GM18858 (cell line): ENCODE data around the gene NR6A1.

Experiments
- ATAC-seq: cut with Tn5 transposase; IDR thresholded peaks from one replicate; pipeline ENCODE4 v1.9.1; 2021; ENCODE audit not compliant: unreplicated experiment

Gene NR6A1

DNA sequence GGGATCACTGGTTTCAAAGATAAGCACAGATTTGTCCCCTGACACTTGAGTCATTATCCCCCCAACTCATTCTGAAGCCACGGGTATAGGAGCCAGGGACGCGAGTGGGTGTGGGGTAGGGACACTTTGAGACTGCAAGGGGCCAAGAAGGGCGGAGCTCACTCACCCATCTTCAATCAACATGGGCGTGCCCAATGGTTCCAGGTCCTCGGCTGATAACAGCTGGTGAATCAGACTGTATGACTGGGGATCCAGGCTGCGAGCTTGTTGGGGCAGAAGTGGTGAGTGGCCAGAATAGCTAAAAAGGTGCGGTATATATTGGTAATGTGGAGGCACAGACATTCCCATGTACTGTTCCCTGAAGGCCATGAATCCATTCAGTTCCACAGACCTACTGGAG, 233.2 kb downstream of the NR6A1 start:
- ATAC-seq: no peak

DNA sequence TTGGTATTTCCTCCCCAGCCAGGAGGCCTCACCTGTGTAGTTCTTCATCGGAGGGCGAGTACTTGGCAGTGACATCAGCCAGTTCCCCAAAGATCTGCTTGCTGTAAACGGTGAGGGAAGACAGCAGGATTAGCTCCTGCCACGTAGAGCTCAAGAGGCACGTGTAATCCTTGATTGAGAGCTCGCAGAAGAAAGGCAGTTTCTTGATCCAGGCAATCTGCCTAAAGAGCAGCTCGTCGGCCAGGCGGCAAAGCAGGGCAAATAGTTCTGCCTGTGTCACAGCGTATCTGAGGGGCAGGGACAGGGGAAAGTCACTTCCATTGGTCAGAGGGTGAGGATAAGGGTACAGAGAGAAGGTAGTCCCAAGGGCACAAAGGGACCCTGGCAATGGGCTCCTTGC, 235.3 kb downstream of the NR6A1 start:
- no peak for ATAC-seq

DNA sequence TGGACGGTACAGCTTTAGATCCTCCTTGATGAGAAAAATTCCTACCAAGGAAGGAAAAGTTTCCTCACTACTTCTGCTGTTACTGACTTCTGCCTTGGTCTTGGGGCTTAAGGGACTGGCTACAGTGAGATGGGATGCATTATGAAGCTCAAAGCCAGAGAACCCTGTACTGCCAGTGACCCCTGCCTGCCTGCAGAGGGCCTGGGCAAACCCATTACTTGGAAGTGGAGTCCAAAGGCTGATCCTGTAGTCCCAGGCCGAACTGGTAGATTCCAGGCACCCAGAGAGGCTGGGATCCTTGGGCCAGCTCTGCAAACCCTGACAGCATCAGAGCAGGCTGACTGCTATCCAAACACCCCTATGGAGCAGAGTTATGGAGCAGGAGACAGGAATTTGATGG, 238.2 kb downstream of the NR6A1 start:
- no peak for ATAC-seq

DNA sequence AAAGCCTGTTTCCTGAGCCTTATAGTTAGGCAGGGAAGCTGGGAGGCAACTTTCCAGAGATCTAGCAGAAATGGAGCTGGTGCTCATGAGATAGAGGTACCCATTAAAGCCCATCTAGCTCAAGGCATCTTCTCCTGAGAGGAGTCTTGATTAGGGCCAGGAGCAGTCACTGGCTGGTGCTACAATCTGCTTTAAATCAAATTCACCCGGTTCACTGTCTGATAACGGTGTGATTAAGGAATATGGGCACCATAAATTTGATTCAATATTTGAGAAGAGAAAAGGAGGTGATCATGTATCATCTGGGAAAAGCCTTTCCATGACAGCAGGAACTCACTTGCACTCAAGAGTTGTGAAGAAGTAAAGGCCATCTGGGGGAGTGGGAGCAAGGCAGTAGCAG, 240.0 kb downstream of the NR6A1 start:
- no peak for ATAC-seq

DNA sequence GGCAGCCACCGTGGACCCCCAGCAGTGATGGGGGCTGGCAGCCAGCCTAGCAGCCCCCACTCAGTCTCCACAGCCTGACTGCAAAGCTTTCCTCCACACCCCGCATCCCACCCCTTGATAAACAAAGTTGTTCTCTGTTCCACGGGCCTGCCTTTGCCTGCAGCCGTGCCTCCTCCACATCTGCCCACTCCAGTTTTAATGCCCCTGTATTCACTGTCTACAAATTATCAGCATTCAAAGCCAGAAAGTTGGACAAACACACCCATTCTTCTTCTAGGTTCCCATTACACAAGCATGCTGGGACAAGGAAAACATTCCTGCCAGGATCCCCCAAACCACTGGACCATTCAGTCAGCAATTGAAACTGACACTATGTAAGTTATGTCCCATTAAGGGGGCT, 240.9 kb downstream of the NR6A1 start:
- no peak for ATAC-seq

DNA sequence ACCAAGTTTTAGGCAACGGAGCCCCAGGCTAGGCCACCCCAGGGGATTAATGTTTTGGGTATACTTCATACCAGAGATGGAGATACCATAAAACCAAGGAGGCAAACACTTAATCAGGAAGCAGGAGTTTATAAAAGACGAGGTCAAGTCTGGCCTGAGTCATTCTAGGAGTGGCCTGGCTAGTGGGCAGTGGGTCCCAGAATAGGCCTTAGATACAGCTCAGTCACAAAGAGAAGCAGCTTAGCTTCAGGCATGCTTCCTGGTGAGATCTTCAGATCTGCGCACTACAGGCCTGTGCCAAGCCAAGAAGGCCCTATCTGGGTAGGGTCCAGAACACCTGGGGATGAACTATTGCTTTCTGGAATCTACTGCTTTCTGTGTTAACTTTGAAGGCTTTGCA, 243.3 kb downstream of the NR6A1 start:
- ATAC-seq: no peak

DNA sequence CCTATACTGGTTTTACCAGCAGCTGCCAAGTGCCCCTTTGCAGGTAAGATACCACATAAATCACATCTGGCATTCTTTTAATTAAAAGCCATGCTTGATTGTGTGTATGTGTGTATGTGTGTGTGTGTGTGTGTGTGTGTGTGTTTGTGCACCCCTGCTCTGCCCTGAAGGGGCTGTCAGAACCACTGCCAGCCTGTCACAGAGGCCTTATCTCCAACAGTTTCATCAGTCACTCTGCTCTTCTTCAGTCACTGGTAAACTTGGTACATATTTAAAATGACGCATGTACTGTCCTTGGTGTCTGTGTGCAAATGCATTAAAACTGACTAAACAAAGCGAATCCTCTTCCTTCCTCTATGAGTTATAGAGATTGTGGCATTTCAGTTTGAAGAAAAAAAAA, 244.9 kb downstream of the NR6A1 start:
- ATAC-seq: no peak

DNA sequence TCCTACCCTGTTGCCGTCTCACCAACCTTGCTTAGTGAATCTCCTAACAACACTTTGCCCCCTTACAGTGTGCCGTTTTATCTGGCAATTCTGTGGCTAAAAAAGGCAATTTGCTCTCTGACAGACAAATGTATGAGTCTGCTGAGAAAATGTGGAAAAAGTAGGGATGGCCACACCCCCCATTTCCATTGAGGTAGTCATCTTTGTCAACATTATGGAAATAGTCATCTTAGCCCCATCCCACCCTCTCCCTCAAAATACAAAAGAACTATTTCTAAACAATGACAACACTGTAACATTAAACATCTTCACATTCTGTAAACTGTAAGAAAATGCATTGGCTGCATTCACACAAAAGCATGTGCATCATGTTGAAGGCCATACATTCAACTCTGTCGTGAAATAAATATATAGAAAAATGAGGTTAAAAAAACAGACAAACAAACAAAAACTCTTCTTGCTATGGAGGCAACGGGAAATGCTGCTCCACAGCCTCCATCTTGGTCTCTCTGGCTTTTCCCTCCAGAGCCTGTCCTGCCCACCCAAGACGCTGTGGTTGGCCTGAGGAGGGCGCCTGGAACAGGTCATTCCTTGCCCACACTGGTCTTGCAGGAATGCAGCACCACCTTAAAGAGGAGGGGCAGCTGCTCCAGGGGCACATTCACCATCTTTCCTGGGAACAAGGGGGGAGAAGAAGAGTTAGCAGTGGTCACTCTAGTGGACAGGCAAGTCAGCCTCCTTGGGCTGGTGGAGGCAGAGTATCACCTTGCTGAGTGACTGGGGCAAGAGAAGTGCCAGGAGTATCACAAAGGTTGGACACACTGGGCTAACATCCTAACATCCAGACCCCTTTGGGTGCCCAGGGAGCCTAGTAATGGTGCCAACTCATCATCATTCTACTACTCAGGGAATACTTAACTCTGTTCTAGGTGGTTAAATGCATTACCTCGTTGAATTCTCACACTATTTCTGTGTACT, 248.7 kb downstream of the NR6A1 start:
- ATAC-seq: no peak

DNA sequence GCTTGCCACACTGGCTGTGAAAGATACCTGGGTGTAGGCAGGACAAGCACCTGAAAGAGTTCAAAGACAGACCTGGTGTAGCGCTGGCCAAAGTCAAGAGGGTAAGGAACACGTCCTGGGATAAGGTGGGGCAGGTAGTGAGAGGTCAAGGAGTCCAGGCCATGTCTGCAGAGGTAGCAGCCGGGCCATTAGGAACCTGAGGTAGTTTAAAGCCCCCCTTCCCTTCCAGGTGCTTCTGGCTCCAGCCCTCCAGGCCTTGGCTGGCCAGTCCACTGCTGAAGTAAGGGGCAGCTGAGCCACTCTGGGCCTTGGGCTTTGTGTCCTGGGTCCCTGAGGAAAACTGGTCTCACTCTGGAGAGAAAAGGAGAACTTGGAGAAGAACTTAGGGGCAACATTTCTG, 250.0 kb downstream of the NR6A1 start:
- ATAC-seq: no peak

DNA sequence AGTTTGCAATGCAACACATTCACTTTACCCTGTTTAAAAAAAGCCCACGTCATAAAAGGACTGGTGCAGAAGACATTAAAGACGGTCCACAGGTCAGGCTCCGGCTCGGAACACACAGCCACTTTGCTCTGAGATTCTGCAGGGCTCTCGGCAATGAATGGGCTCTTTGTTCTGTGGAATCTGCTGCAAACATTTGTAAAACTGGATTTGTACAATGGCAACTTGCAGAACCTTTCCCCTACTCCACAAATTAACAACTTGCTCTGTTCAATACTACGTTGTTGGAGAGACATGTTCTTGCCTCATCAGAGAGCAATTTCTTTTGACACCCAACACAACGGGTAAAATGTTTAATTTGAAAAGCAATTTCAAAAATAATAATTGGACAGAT, 250.9 kb downstream of the NR6A1 start:
- no peak for ATAC-seq

DNA sequence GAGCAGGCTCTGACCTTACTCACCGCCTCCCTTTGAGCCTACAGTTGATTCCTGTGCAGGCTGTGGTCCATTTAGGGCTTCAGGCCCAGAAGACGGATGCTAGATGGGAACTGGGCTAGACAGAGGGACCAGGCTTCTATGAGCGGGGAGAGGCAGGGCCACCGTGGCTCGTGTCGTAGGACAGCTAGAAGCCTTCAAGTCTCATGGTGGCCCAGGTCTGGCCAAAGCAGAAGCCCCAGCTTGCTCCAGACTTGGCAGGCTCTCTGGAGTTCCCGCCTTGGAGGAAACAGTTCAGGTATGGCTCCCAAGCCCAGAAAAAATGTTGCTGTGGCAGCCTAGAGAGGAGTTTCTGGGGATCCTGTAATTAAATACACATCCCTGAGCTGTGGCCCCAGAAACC, 253.0 kb downstream of the NR6A1 start:
- no peak for ATAC-seq

DNA sequence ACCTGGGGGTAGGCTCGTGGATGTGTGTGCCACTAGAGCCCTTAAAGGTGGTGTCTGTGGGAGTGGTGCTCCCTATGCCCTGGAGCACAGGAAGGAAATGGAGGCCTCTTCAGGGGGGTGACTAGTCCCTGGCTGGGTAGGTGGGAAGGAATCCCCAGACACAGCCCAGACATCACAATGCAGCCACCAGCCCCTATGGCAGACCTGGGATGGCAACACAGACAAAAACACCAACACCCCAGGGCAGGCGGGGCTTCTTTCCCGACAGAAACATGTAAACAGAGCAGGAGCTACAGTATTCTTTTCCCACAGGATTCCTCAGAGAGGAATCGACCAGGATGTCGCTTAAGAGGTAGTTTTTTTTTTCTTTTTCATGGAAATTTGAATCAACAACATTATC, 253.5 kb downstream of the NR6A1 start:
- ATAC-seq: no peak

DNA sequence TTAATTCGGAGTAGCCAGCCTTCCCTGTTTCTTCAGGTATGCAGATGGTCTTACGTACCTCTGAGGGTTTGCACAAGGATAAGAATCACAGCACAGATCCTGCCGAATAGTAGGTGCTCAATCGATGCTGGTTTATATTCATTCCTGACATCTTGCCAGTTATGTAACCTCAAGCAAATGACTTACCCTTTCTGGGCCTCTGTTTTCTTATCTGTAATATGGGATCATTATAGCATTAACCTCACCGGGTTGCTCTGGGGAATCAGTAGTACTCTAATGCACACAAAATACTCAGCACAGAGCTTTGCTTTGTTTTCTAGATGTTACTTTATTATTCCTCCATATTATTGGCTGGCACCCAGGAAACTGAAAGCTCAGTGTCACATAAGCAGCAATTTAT, 256.2 kb downstream of the NR6A1 start:
- no peak for ATAC-seq

DNA sequence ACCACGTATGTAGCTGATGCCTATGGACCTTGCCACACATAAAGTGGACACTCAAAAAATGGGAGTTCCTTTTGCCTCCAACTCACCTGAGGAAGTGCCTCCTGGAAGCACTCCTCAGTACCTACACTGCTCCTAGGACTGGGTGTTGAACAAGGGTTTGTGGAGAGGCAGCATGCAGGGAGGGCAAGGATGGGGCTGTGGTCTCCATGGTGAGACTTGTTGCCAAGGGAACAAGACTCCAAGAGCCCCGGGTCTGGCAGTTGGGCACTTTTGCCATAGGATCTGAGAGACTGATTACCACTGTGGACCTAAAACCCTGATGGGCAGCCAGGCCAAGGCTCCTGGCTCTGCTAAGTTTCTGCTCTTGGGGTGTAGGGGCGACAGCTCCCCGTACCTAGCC, 257.0 kb downstream of the NR6A1 start:
- ATAC-seq: no peak

DNA sequence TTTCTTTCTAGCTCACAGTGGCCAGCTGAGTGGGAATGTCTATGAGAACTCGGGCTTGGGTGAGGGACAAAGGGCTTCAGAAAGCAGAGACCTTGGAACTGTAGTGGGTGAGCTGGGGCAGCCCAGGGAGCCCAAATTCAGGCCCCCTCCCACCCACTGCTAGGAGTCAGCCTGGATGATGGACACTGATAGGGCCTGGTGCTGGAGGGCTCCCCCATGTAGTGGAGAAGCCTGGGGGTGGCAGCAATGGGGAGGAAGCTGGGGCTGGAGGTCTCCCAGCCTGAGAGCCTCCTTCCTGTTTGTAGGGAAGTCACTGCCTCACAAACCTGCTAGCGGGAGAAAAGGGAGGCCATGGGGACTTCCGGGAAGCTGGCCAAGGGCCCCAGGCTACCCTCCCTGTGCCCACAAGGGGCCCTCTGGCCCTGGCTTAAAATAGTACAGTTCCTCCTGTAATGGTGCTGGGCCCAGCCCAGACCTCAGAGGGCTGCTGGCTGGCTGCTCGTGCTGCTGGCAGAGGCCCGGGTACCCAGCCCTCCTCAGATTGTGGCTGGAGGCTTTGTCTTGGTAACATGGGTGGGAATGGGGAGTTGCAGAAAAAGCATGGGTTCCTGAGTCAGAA, 257.6 kb downstream of the NR6A1 start:
- ATAC-seq: no peak

DNA sequence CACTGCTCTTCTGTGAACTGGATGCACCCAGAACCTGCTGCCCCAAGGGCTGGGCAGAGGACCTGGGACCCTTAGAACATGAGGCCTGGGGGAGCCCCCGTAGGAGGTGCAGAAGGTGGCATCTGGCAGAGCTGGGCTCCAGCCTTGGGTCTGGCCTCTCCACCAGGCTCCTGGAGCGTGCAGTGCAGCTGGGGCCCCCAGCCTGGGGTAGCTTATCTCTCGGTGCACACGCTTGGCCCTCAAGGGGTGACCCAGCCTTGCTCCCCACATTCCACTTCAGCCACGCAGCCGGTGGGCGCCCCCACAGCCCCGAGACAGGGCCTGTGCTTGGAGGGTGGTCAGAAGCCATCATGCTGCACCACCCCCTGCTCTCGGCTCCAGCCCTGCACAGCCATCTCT, 258.3 kb downstream of the NR6A1 start:
- no peak for ATAC-seq

DNA sequence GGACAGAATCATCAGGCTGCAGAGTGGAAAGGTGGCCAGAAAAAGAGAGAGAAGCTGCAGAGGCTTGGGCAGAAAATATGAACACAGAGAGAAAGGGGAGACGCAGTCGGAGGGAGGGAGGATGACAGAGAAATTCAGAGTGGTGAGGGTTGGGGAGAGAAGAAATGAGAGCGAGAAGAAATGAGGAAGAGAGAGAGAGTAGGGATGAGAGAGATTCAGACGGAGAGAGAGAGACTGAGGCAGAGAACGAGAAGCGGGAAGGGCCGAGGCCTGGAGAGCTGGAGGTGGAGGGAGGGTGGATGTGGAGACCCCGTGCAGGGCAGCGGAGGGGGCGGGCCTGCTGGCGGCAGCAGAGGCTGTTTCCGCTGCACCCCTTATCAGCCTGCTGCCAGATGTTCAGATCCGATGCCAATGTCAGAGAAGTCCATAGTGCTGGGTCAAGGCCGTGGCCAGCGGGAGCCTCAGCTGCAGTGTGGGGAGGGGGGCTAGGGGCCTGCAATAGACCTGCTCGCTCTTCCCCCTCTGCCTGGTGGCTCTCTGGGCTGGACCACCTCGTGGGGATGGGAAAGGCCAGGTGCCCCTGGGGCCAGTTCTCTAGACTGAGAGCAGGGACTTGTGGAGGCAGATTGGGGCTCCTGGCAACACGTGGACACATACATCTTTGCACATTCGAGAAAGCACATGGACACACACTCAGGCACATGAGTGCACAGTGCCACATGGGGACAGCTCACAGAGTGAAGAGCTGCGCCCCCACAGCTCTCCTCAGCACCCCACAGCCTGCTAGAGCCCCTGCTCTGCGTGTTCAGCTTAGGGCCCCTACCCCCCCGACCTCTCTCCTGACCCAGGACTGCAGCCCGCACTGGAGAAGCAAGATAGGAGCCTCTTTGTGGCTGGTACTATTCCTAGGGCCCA, 259.0 kb downstream of the NR6A1 start:
- no peak for ATAC-seq

DNA sequence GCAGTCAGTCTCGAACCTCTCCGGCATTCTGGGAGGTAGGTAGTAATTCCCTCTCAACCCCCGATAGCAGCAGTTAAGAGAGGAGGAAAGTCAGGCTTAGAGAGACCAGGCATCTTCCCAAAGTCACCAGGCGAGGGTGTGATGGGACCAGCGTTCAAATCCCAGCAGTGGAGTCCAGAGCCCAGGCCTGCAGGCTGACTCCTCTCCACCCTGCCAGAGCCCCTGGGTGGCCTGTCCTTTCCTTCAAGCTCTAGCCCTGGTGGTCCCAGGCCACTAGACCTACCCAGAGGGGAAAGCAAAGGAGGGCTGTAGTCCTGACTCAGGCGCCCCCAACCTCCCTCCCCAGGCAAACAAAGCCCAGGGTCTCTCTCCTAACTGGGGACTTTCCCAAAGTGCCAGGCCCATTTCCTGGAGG, 259.7 kb downstream of the NR6A1 start:
- no peak for ATAC-seq

DNA sequence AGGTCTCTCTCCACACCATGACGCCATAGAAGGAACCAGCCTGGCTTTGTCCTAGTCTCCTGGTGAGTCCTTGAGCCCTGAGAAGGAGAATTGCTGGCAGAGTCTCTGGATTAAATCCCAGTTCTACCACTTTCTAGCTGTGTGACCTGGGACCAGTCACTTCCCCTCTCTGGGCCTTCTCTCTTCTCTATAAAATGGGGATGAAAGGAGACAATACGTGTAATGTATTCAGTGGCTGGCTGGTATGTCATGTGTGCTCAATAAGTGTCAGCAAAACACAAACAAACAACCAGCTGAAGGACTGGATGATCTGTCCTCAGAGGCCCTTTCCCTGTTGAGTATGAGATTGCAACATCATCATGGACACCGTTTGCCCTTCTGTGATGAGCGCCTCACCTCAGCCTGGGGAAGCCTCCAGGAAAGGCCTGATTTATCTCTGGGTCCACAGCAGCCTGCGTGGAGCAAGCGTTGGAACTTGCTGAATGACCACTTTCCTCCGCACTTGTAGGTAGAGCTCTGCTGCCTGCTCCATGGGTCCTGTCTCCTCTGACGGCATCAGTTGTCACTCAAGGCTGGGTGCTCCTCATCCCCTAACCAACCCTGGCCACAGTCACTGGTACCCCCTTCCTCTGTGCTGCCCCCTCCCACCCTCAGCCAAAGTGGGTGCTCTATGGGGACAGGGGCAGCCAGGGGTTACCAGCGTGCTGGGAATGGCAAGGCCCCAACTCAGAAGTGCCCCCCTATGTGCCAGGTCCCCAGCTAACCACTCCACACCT, 260.3 kb downstream of the NR6A1 start:
- ATAC-seq: no peak

DNA sequence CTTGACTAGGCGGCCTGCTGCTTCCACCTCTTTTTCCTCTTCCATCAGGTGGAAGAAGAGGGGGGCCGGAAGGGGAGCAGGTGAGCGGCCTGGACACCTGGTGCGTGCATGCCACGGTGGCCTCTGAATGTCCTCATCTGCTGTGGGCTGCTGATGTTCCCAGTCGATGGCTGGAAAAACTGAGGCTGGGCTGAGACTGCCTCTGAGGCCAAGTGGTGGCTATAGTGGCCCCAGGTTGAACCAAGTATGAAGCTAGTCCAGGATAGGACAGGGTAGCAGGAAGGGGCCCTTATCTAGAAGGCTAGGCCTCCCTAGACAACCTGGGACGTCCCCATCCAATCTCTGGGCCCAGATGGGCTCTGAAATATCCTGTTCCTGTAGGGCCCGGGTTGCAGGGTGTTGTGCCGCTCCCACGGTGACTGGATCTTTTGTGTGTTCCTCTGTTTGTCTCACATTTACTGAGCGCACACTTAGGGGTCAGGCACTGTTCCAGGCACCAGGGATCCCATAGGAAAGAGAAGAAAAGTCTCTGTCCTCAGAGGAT, 263.2 kb downstream of the NR6A1 start:
- no peak for ATAC-seq
